Fibroblast of lung (primary cell): ENCODE measurements around the gene ZNF467. TPM values are rescaled to one million over a fixed set of nuclear protein-coding genes. Genes with fewer than 3 reads are reported as not detected.

ENCODE experiments used
- DNase-seq, 2 donors: peaks; one replicate each; pipeline versions ENCODE4 v3.0.0 to v3.0.0-alpha.2; 2010; ENCODE audit warnings: low read depth in 2 of 2
- H2AFZ ChIP-seq: 2 replicates; pipeline ENCODE4 v1.5.1; 2012; ENCODE audit warnings: low read length, control low read depth, inconsistent platforms
- H3K27ac ChIP-seq: 2 replicates; pipeline ENCODE4 v1.5.1; 2011; ENCODE audit warnings: low read length, control low read depth; ENCODE audit not compliant: insufficient read depth
- H3K27me3 ChIP-seq: 2 replicates; pipeline ENCODE4 v1.5.1; 2011; ENCODE audit warnings: mild to moderate bottlenecking, low read length; ENCODE audit not compliant: control insufficient read depth, insufficient read depth
- H3K36me3 ChIP-seq: 2 replicates; pipeline ENCODE4 v1.5.1; 2011; ENCODE audit warnings: low read length; ENCODE audit not compliant: control insufficient read depth, insufficient read depth
- H3K4me1 ChIP-seq: 2 replicates; pipeline ENCODE4 v1.5.1; 2011; ENCODE audit warnings: low read length; ENCODE audit not compliant: control insufficient read depth, insufficient read depth; ENCODE audit errors: extremely low read depth
- H3K4me2 ChIP-seq: 2 replicates; pipeline ENCODE4 v1.5.1; 2011; ENCODE audit warnings: low read length, control low read depth; ENCODE audit not compliant: insufficient read depth; ENCODE audit errors: extremely low read depth
- H3K4me3 ChIP-seq, 4 experiments: fragments of 200-600 bp in 1 of 4; sonication (generic) in 1 of 4; replicated peaks in 1 of 4; 2 replicates each; pipeline ENCODE4 v1.5.1; 2011 to 2016; ENCODE audit warnings: low read length in 4 of 4, low read depth in 3 of 4, mild to moderate bottlenecking in 3 of 4, control low read depth in 2 of 4, inconsistent platforms in 1 of 4, mixed read lengths in 1 of 4; ENCODE audit not compliant: insufficient read depth in 1 of 4; ENCODE audit errors: control extremely low read depth in 1 of 4
- H3K79me2 ChIP-seq: 2 replicates; pipeline ENCODE4 v1.5.1; 2012; ENCODE audit warnings: mild to moderate bottlenecking, low read length, inconsistent platforms; ENCODE audit not compliant: control insufficient read depth, insufficient read depth
- H3K9ac ChIP-seq: 2 replicates; pipeline ENCODE4 v1.5.1; 2011; ENCODE audit warnings: mild to moderate bottlenecking, low read length, control low read depth; ENCODE audit not compliant: insufficient read depth
- H3K9me3 ChIP-seq: 2 replicates; pipeline ENCODE4 v1.5.1; 2012; ENCODE audit warnings: low read depth, low read length; ENCODE audit not compliant: control insufficient read depth, insufficient read depth
- H4K20me1 ChIP-seq: 2 replicates; pipeline ENCODE4 v1.5.1; 2011; ENCODE audit warnings: low read length; ENCODE audit not compliant: control insufficient read depth, insufficient read depth; ENCODE audit errors: extremely low read depth
- EZH2 ChIP-seq: IDR thresholded peaks from 2 replicates; pipeline ENCODE4 v1.5.1; 2012; ENCODE audit warnings: low read length, control low read depth, mild to moderate bottlenecking; ENCODE audit errors: missing control alignments
- polyA plus RNA-seq, 2 donors: library from polyadenylated mRNA; depleted of rRNA in 1 of 2; stranded (reverse) in 1 of 2; unstranded in 1 of 2; fragments of >200 nt; gene quantifications; 2 replicates each; pipeline ENCODE4 v1.2.1, GENCODE V29; 2011 to 2012; ENCODE audit warnings: missing spikeins in 1 of 2
- total RNA-seq: library from RNA; depleted of rRNA; stranded (reverse); fragments of >200 nt; gene quantifications from 2 replicates; pipeline ENCODE4 v1.2.1, GENCODE V29; 2014
- TF ChIP-seq, protein P1 (sequence below), 2 donors: IDR thresholded peaks in 1 of 2; conservative IDR thresholded peaks in 1 of 2; 1 replicate in 1 of 2; 2 replicates in 1 of 2; pipeline ENCODE4 v1.5.1; 2011 to 2012; ENCODE audit warnings: low read length in 2 of 2, control low read depth in 1 of 2, inconsistent platforms in 1 of 2, low read depth in 1 of 2, mild to moderate bottlenecking in 1 of 2

Gene ZNF467
- total and polyA plus RNA-seq, 2 donors (not counting 1 experiment from before 2014, with no cell fraction given) = 0.89 to 1.3 TPM

DNA sequence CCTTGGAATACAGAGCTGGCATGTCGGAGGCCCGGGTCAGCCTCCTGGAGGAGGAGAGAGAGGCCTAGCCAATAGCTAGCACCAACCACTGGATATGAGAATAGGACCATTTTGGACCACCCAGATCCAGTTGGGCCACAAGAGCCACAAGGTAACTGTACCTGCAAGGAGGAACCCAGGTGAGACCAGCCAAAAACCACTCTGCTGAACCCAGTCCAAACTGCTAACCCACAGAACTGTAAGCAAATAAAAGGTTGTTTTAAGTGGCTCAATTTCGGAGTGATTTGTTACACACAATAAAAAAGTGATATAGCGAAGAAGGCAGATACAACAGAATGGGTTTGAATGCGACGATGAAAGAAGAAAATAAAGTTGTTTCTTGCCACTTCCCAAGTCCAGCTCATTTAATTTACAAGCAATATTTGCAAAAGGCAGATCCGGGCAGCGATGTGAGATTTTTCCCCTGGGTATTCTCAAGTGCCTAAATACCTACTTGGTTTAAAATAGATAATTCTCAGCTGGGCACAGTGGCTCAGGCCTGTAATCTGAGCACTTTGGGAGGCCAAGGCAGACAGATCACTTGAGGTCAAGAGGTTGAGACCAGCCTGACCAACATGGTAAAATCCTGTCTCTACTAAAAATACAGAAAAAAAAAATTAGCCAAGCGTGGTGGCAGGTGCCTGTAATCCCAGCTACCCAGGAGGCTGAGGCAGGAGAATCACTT, 23.1 kb downstream of the ZNF467 start:
- no peaks in the 10 kb centered on the region for H3K79me2 ChIP-seq
- H3K36me3 ChIP-seq = no peaks in the 10 kb centered on the region
- H3K4me2 ChIP-seq = no peak overlapping the region
- TF ChIP-seq EZH2 = no peak
- TF ChIP-seq, protein P1, sequence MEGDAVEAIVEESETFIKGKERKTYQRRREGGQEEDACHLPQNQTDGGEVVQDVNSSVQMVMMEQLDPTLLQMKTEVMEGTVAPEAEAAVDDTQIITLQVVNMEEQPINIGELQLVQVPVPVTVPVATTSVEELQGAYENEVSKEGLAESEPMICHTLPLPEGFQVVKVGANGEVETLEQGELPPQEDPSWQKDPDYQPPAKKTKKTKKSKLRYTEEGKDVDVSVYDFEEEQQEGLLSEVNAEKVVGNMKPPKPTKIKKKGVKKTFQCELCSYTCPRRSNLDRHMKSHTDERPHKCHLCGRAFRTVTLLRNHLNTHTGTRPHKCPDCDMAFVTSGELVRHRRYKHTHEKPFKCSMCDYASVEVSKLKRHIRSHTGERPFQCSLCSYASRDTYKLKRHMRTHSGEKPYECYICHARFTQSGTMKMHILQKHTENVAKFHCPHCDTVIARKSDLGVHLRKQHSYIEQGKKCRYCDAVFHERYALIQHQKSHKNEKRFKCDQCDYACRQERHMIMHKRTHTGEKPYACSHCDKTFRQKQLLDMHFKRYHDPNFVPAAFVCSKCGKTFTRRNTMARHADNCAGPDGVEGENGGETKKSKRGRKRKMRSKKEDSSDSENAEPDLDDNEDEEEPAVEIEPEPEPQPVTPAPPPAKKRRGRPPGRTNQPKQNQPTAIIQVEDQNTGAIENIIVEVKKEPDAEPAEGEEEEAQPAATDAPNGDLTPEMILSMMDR (conservative IDR thresholded peaks at IDR 0.05 in 1 of 2, IDR thresholded peaks at IDR 0.05 in 1 of 2; ENCODE audit: low read depth in 1 of 2, low read length in 2 of 2) = no peak
- no peak overlapping the region for H2AFZ ChIP-seq
- H3K27ac ChIP-seq = no peak overlapping the region
- H4K20me1 ChIP-seq = no peaks in the 10 kb centered on the region
- H3K27me3 ChIP-seq = no peaks in the 10 kb centered on the region
- H3K4me1 ChIP-seq = no peaks in the 10 kb centered on the region
- H3K9me3 ChIP-seq = no peaks in the 10 kb centered on the region
- no peak overlapping the region for H3K4me3 ChIP-seq
- H3K9ac ChIP-seq = no peak overlapping the region
- DNase-seq = no peak

DNA sequence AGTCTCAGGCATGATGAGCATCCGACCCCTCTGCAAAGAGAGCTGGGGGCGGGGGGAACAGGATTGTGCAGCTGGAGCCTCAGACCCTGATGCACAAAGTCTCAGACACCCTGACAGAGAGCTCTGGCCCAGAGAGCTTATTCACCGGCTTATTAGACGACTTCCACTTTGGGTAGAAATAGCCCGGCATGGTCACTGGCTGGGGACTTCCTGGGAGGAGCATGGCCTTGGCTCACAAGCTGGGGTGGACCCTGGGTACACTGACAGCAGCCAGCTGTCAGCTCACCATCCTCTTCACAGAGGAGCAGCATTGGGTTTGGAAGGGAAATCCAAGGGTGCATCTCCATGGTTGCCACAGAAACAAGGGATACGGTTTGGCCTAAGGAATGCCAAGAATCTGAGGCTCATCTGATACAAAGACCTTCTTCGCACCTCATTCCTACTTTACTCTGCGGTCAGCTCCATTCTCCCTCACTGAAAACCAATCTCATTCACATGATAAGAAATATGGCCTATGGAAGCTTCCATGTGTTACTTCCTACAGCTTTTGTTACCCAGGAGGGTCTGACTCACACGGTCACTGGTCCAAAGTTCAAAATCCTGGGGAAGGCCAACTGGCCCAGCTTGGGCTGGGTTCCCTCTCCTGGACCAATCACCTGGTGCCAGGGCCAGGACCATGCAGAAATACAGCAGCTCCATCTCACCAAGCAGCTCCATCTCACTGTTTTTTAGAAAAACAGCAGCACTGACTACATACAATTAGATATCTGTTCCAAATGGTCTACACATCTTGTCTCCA, 25.1 kb downstream of the ZNF467 start:
- Histone ChIP-seq H3K36me3 (no peaks in the 10 kb centered on the region), H3K4me1 (no peaks in the 10 kb centered on the region), H3K27ac (no peak overlapping the region), H3K9me3 (no peaks in the 10 kb centered on the region), H2AFZ (no peak overlapping the region), H3K79me2 (no peaks in the 10 kb centered on the region), H4K20me1 (no peaks in the 10 kb centered on the region), H3K4me2 (no peak overlapping the region), H3K4me3 (no peak overlapping the region), H3K27me3 (no peaks in the 10 kb centered on the region), H3K9ac (no peak overlapping the region)
- TF ChIP-seq, protein P1 (conservative IDR thresholded peaks at IDR 0.05 in 1 of 2, IDR thresholded peaks at IDR 0.05 in 1 of 2; ENCODE audit: low read depth in 1 of 2, low read length in 2 of 2) = no peak
- TF ChIP-seq EZH2 = no peak
- no peak for DNase-seq

DNA sequence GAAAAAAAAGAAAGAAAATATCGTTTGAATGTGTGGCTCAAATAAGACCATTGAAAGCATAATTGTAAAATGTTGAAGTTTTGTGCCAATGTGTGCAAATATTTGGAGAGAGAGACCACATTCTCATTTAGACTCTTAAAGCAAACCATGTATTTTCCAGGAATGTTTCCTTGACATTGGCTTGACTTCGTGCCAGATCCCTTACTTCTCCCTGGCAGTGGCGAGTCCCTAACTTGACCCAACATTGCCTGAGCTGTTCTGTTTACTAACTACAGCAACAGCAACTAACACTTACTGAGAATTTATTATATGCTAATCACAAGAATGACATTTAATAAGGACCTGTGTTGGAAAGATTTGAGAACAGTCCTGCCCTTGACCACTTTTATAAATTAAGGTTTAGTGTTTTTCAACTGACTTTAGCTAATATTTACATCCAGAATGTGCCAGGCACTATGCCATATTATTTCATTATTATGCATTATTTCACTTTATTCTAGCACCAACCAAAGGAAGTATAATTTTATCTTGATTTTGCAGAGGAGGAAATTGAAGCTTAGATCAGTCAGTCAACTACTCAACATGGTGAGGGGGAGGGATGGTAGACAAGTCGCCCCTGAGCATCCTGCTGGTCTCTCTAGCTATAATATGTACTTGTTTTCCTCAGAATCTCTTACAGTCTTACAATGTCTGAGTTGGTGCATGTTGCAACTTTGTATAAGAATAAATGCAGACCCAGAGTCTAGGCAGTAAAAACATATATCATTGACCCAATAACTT, 29.7 kb downstream of the ZNF467 start:
- Histone ChIP-seq H3K27ac (no peak overlapping the region), H3K4me2 (no peak overlapping the region), H3K27me3 (no peaks in the 10 kb centered on the region), H3K9me3 (no peaks in the 10 kb centered on the region), H3K9ac (no peak overlapping the region), H3K4me3 (no peak overlapping the region), H3K36me3 (no peaks in the 10 kb centered on the region), H3K79me2 (no peaks in the 10 kb centered on the region), H2AFZ (no peak overlapping the region), H3K4me1 (peaks cover 2% of the 10 kb centered on the region), H4K20me1 (no peaks in the 10 kb centered on the region)
- DNase-seq = no peak
- TF ChIP-seq, protein P1 (conservative IDR thresholded peaks at IDR 0.05 in 1 of 2, IDR thresholded peaks at IDR 0.05 in 1 of 2; ENCODE audit: low read depth in 1 of 2, low read length in 2 of 2) = no peak
- TF ChIP-seq EZH2 = no peak
